Cardiac fibroblast (primary cell): ENCODE data around the gene DHX58.

Experiments
- DNase-seq, 2 donors: peaks; one replicate each; pipeline versions ENCODE4 v3.0.0 to v3.0.0-alpha.2; 2010; ENCODE audit warnings: low read depth in 2 of 2
- H3K4me3 ChIP-seq, 2 donors: replicated peaks in 1 of 2; 1 replicate in 1 of 2; 2 replicates in 1 of 2; pipeline ENCODE4 v1.5.1; 2011; ENCODE audit warnings: low read depth in 2 of 2, low read length in 2 of 2, mild to moderate bottlenecking in 2 of 2, moderate library complexity in 1 of 2
- TF ChIP-seq, protein P1 (sequence below): IDR thresholded peaks from one replicate; pipeline ENCODE4 v1.5.1; 2011; ENCODE audit warnings: low read depth, mild to moderate bottlenecking, low read length, inconsistent platforms

DHX58 gene

GRCh38 chr17:42059815-42060214 lies 52.7 kb downstream of the DHX58 start:
- DNase-seq, result no peak
- no peak overlapping the region for H3K4me3 ChIP-seq
- TF ChIP-seq, protein P1, sequence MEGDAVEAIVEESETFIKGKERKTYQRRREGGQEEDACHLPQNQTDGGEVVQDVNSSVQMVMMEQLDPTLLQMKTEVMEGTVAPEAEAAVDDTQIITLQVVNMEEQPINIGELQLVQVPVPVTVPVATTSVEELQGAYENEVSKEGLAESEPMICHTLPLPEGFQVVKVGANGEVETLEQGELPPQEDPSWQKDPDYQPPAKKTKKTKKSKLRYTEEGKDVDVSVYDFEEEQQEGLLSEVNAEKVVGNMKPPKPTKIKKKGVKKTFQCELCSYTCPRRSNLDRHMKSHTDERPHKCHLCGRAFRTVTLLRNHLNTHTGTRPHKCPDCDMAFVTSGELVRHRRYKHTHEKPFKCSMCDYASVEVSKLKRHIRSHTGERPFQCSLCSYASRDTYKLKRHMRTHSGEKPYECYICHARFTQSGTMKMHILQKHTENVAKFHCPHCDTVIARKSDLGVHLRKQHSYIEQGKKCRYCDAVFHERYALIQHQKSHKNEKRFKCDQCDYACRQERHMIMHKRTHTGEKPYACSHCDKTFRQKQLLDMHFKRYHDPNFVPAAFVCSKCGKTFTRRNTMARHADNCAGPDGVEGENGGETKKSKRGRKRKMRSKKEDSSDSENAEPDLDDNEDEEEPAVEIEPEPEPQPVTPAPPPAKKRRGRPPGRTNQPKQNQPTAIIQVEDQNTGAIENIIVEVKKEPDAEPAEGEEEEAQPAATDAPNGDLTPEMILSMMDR, result no peak

GRCh38 chr17:42058063-42058462 lies 54.5 kb downstream of the DHX58 start:
- TF ChIP-seq, protein P1, result no peak
- DNase-seq, result no peak
- H3K4me3 ChIP-seq, result no peak overlapping the region

DNA sequence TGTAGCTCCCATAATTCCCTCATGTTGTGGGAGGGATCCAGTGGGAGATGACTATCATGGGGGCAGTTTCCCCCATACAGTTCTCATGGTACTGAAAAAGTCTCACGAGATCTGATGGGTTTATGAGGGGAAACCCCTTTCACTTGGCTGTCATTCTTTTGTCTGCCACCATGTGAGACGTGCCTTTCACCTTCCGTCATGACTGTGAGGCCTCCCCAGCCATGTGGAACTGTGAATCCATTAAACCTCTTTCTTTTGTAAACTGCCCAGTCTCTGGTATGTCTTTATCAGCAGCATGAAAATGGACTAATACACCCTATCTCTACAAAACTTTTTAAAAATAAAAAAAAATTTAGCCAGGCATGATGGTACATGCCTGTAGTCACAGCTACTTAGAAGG lies 55.9 kb downstream of the DHX58 start:
- no peak for DNase-seq
- H3K4me3 ChIP-seq, result no peak overlapping the region
- TF ChIP-seq, protein P1, result no peak

GRCh38 chr17:42055496-42055895 lies 57.0 kb downstream of the DHX58 start:
- no peak for DNase-seq
- no peak overlapping the region for H3K4me3 ChIP-seq
- TF ChIP-seq, protein P1, result no peak

DNA sequence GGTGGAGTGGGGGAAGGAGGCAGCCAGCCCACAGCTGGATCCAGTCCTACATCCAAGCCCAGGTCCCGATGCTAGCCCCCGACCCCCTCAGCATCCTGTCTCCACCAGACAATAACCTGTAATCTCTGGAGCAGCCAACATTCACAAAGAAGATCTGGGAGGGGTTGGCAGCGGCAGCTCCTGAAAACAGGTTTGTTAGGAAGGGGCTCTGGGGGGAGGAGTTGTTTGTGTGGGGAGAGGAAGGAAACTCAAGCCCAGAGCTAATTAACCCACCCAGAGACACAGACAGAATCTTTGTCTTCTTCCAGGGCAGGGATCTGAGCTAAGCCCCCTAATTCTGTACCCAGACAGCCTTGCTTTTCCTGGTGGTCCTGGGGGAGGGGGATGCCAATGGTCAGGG lies 57.5 kb downstream of the DHX58 start:
- H3K4me3 ChIP-seq, result no peak overlapping the region
- DNase-seq, result no peak
- TF ChIP-seq, protein P1, result no peak

DNA sequence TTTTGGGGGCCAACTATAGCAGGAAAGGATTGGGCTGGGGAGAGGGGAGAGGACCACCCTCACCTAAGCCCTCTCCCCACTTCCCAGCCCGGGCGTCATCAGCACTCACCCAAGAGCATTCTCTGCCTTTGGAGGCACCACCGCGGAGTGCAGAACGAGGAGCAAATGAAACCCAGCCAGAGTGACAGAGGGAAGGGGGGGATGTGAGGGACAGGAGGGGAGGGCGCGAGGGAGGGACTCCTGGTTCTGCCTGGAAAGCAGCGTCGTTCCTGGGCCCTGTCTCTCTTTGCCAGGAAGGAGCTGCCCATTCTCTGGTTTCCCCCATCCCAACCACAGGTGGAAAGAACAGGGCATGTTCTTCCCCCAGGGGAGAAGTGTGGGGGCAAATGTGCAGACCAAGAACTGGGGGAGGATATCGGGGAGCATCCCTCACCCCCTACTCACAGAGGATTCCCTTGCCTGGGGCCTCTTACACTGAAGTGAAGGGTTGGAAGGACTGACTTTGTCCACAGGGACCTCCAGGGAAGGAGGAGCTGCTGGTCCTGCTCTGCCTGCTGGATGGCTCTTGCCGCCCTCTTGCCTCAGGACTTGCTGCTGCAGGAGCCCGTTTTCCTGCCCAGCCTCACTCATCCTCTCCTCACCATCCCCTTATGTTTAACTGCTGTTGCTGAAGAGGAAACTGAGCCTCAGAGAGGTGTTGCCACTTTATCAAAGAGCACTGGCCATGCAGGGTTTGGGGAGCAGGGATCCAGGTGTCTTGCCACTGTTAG lies 58.6 kb downstream of the DHX58 start:
- DNase-seq, result no peak
- H3K4me3 ChIP-seq, result no peak overlapping the region
- TF ChIP-seq, protein P1, result no peak
